ENCODE results near the gene CHID1. TPM values are rescaled to one million over a fixed set of nuclear protein-coding genes. Genes with fewer than 3 reads are reported as not detected.

The CHID1 gene
- total and polyA plus RNA-seq, 2 experiments from 2014 or later: 72.3 to 202 TPM

DNA sequence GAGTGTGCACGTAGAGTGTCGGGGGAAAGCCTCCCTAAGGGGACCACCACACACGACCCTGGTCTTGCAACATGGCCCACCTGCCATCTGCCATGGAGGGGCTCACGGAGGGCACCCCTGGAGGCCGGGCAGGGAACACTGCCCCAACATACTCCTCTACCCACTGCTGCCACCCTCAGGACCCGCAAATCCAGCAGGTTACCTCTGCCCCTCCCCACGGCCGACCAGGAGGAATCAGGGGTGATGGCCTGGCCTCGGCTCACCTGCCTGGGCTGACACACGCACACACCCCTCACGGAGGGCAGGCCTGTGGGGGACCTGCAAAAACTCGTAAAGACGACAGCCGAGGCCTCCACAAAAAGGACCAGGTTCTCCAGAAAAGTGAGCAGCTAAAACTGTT, 30.2 kb downstream of the CHID1 start:
- WGBS, 2 experiments (ENCODE audit: low coverage in 1 of 2, low lambda C conversion rate in 2 of 2, missing lambda C conversion rate in 2 of 2): 90 to 92% methylated on average over 11 to 14 of the region's 14 CpGs
- Histone ChIP-seq H3K27ac (no peak overlapping the region), H3K9ac (no peak overlapping the region), H3F3A (ENCODE audit: insufficient read depth) (no peaks in the 10 kb centered on the region), H3K36me3 (ENCODE audit: low read depth) (no peaks in the 10 kb centered on the region; the same call in 1 of the 2 replicates), H3K4me3 (no peak overlapping the region), H3K4me1 (ENCODE audit: insufficient read depth) (no peaks in the 10 kb centered on the region), H3K27me3 (replicated peaks; ENCODE audit: insufficient read depth) (no peaks in the 10 kb centered on the region), H4K20me1 (ENCODE audit: insufficient read depth) (no peaks in the 10 kb centered on the region), H3K4me2 (ENCODE audit: unreplicated experiment) (no peak overlapping the region), H3K9me2 (ENCODE audit: insufficient read depth) (no peaks in the 10 kb centered on the region), H3K9me3 (ENCODE audit: low read depth) (no peaks in the 10 kb centered on the region), H2AFZ (no peak overlapping the region), H3K79me2 (ENCODE audit: insufficient read depth) (no peaks in the 10 kb centered on the region)
- TF ChIP-seq EZH2phosphoT487 (IDR thresholded peaks at IDR 0.05; ENCODE audit: insufficient read depth, low read depth) (no peak), EZH2 (IDR thresholded peaks at IDR 0.05; ENCODE audit: insufficient read depth, poor library complexity, severe bottlenecking) (no peak)
- DNase-seq: no peak
- in situ Hi-C loops (cut with MboI): no loop called here

DNA sequence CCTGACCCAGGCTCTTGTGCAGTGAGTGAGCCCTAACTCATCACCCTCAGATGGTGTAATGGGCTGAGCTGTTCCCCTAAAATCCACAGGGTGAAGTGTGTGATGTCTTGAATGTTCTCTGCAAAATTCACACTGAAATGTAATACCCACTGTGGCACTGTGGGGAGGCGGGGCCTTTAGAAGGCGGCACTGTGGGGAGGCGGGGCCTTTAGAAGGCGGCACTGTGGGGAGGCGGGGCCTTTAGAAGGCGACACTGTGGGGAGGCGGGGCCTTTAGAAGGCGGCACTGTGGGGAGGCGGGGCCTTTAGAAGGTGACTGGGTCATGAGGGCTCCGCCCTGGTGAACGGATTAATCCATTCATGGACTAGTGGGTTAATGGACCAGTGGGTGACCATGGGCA, 33.0 kb downstream of the CHID1 start:
- WGBS, 2 experiments (ENCODE audit: low coverage in 1 of 2, low lambda C conversion rate in 2 of 2, missing lambda C conversion rate in 2 of 2): 94 to 100% methylated on average over 1 to 11 of the region's 11 CpGs
- H3K9ac ChIP-seq: no peak overlapping the region
- no peak for TF ChIP-seq EZH2phosphoT487 (IDR thresholded peaks at IDR 0.05; ENCODE audit: insufficient read depth, low read depth)
- no peak for TF ChIP-seq EZH2 (IDR thresholded peaks at IDR 0.05; ENCODE audit: insufficient read depth, poor library complexity, severe bottlenecking)
- in situ Hi-C loops (cut with MboI): no loop called here
- no peaks in the 10 kb centered on the region for H3K9me2 ChIP-seq (ENCODE audit: insufficient read depth)
- H3F3A ChIP-seq (ENCODE audit: insufficient read depth): no peaks in the 10 kb centered on the region
- no peak overlapping the region for H3K27ac ChIP-seq
- H3K4me1 ChIP-seq (ENCODE audit: insufficient read depth): no peaks in the 10 kb centered on the region
- no peak overlapping the region for H3K4me2 ChIP-seq (ENCODE audit: unreplicated experiment)
- no peaks in the 10 kb centered on the region for H4K20me1 ChIP-seq (ENCODE audit: insufficient read depth)
- H2AFZ ChIP-seq: no peak overlapping the region
- no peaks in the 10 kb centered on the region for H3K79me2 ChIP-seq (ENCODE audit: insufficient read depth)
- no peaks in the 10 kb centered on the region for H3K27me3 ChIP-seq (replicated peaks; ENCODE audit: insufficient read depth)
- H3K9me3 ChIP-seq (ENCODE audit: low read depth): no peaks in the 10 kb centered on the region
- no peak overlapping the region for H3K4me3 ChIP-seq
- DNase-seq: no peak
- no peaks in the 10 kb centered on the region; the same call in 1 of the 2 replicates for H3K36me3 ChIP-seq (ENCODE audit: low read depth)

DNA sequence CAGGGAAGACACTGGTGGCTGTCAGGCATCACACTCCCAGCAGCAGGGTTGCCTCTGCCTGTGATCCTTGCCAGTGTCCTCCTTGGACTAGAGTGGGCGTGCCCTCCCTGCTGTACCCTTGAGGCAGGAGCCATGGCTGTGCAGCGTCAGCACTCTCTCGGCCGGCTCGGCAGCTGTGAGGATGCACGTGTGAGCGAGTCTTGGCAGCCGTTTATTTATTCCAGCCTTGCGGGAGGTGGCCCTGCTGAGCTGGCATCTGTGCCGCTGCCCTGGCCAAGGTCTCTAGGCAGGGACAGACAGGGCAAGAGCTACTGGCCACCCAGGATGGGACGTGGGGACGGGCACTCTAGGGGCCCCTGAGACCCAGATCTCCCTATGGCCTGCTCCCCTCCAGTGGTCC, 34.1 kb downstream of the CHID1 start:
- Histone ChIP-seq H3K4me1 (ENCODE audit: insufficient read depth) (no peaks in the 10 kb centered on the region), H3K4me3 (no peak overlapping the region), H4K20me1 (ENCODE audit: insufficient read depth) (no peaks in the 10 kb centered on the region), H3K9me3 (ENCODE audit: low read depth) (no peaks in the 10 kb centered on the region), H3K79me2 (ENCODE audit: insufficient read depth) (no peaks in the 10 kb centered on the region), H2AFZ (no peak overlapping the region), H3K36me3 (ENCODE audit: low read depth) (no peaks in the 10 kb centered on the region; the same call in 1 of the 2 replicates), H3F3A (ENCODE audit: insufficient read depth) (no peaks in the 10 kb centered on the region), H3K27ac (no peak overlapping the region), H3K9ac (no peak overlapping the region), H3K9me2 (ENCODE audit: insufficient read depth) (no peaks in the 10 kb centered on the region), H3K27me3 (replicated peaks; ENCODE audit: insufficient read depth) (no peaks in the 10 kb centered on the region), H3K4me2 (ENCODE audit: unreplicated experiment) (no peak overlapping the region)
- no peak for TF ChIP-seq EZH2 (IDR thresholded peaks at IDR 0.05; ENCODE audit: insufficient read depth, poor library complexity, severe bottlenecking)
- TF ChIP-seq EZH2phosphoT487 (IDR thresholded peaks at IDR 0.05; ENCODE audit: insufficient read depth, low read depth): no peak
- peak; percentile 44 for DNase-seq
- in situ Hi-C loops (cut with MboI): no loop called here
- 46 to 51% methylated on average over 12 of the region's 12 CpGs for WGBS, 2 experiments (ENCODE audit: low coverage in 1 of 2, low lambda C conversion rate in 2 of 2, missing lambda C conversion rate in 2 of 2)

DNA sequence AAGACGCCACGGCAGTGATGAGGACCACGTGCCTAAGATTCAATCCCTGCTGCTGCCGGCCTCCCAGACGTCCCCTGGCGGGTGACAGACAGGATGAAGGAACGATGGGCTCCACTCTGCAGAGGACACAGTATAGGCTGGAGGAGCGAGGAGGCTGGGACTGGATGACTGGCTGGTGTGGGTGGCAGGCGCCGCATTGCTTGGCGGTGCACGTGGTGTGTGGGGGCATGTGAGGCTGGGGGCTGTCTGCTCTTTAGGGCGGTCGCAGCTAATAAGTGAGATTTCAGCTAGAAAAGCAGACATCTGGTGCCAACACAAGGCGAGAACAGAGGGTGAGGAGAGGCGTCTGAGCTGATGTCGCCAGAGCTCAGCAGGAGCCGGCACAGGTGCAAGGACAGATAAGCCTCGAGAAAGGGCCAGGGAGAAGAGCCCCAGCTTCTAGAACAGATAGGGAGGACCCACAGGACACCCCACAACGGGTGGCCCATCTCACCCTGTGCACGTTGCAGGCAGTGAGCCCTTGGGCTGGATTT, 34.8 kb downstream of the CHID1 start:
- H3K4me2 ChIP-seq (ENCODE audit: unreplicated experiment): no peak overlapping the region
- DNase-seq: no peak
- 96 to 97% methylated on average over 21 of the region's 21 CpGs for WGBS, 2 experiments (ENCODE audit: low coverage in 1 of 2, low lambda C conversion rate in 2 of 2, missing lambda C conversion rate in 2 of 2)
- no peaks in the 10 kb centered on the region for H3K9me2 ChIP-seq (ENCODE audit: insufficient read depth)
- H3K36me3 ChIP-seq (ENCODE audit: low read depth): no peaks in the 10 kb centered on the region; the same call in 1 of the 2 replicates
- no peaks in the 10 kb centered on the region for H3K4me1 ChIP-seq (ENCODE audit: insufficient read depth)
- no peak overlapping the region for H3K4me3 ChIP-seq
- no peak overlapping the region for H3K9ac ChIP-seq
- H4K20me1 ChIP-seq (ENCODE audit: insufficient read depth): no peaks in the 10 kb centered on the region
- H3F3A ChIP-seq (ENCODE audit: insufficient read depth): no peaks in the 10 kb centered on the region
- H3K79me2 ChIP-seq (ENCODE audit: insufficient read depth): no peaks in the 10 kb centered on the region
- H3K9me3 ChIP-seq (ENCODE audit: low read depth): no peaks in the 10 kb centered on the region
- H3K27ac ChIP-seq: no peak overlapping the region
- no peak overlapping the region for H2AFZ ChIP-seq
- in situ Hi-C loops (cut with MboI): no loop called here
- no peak for TF ChIP-seq EZH2phosphoT487 (IDR thresholded peaks at IDR 0.05; ENCODE audit: insufficient read depth, low read depth)
- no peaks in the 10 kb centered on the region for H3K27me3 ChIP-seq (replicated peaks; ENCODE audit: insufficient read depth)

DNA sequence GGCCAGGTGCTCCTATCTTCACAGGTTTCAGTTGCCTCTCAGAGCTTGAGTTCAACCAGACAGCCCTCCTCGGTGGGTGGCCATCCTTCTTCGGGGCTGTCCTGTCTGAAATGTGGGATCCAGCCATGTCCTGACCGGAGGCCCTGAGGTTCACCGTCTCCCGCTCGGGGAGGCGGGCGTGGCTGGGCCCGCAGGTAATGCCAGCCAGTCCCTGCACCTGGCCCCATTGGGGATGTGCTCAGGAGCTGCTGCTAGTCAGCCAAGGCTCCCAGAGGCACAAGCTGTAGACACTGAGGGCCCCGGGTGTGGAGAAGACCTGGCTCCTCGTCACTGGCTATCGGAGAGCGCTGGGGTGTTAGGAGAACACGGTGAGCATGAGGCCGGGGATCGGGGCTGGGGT, 35.4 kb downstream of the CHID1 start:
- Histone ChIP-seq H2AFZ (no peak overlapping the region), H4K20me1 (ENCODE audit: insufficient read depth) (no peaks in the 10 kb centered on the region), H3K9ac (no peak overlapping the region), H3K4me2 (ENCODE audit: unreplicated experiment) (no peak overlapping the region), H3K4me3 (no peak overlapping the region), H3K4me1 (ENCODE audit: insufficient read depth) (no peaks in the 10 kb centered on the region), H3K9me3 (ENCODE audit: low read depth) (no peaks in the 10 kb centered on the region), H3K27me3 (replicated peaks; ENCODE audit: insufficient read depth) (no peaks in the 10 kb centered on the region), H3K79me2 (ENCODE audit: insufficient read depth) (no peaks in the 10 kb centered on the region), H3K9me2 (ENCODE audit: insufficient read depth) (no peaks in the 10 kb centered on the region), H3K27ac (no peak overlapping the region), H3K36me3 (ENCODE audit: low read depth) (no peaks in the 10 kb centered on the region; the same call in 1 of the 2 replicates), H3F3A (ENCODE audit: insufficient read depth) (no peaks in the 10 kb centered on the region)
- WGBS, 2 experiments (ENCODE audit: low coverage in 1 of 2, low lambda C conversion rate in 2 of 2, missing lambda C conversion rate in 2 of 2): 92 to 95% methylated on average over 16 of the region's 16 CpGs
- TF ChIP-seq EZH2 (IDR thresholded peaks at IDR 0.05; ENCODE audit: insufficient read depth, poor library complexity, severe bottlenecking) (no peak), EZH2phosphoT487 (IDR thresholded peaks at IDR 0.05; ENCODE audit: insufficient read depth, low read depth) (no peak)
- DNase-seq: no peak
- in situ Hi-C loops (cut with MboI): no loop called here
